Right renal pelvis (tissue), 4 donors: ENCODE data around the gene MRPL44. TPM values are rescaled to one million over a fixed set of nuclear protein-coding genes. Genes with fewer than 3 reads are reported as not detected.

Experiments used
- DNase-seq, 4 donors: peaks; one replicate each; pipeline ENCODE4 v3.0.0-alpha.2; 2013; ENCODE audit warnings: low read depth in 4 of 4, low spot score in 3 of 4, missing footprints in 1 of 4
- polyA plus RNA-seq, 4 donors: library from polyadenylated mRNA; unstranded; fragments of 120-200 nt; gene quantifications; one replicate each; pipeline ENCODE4 v1.2.1, GENCODE V29; 2013; ENCODE audit not compliant: insufficient read length in 4 of 4

MRPL44 gene
- polyA plus RNA-seq, 4 donors, result 37.0 to 43.2 (median 41.6) TPM

GRCh38 chr2:223969856-223970255, 12.6 kb downstream of the MRPL44 start:
- no peak for DNase-seq

DNA sequence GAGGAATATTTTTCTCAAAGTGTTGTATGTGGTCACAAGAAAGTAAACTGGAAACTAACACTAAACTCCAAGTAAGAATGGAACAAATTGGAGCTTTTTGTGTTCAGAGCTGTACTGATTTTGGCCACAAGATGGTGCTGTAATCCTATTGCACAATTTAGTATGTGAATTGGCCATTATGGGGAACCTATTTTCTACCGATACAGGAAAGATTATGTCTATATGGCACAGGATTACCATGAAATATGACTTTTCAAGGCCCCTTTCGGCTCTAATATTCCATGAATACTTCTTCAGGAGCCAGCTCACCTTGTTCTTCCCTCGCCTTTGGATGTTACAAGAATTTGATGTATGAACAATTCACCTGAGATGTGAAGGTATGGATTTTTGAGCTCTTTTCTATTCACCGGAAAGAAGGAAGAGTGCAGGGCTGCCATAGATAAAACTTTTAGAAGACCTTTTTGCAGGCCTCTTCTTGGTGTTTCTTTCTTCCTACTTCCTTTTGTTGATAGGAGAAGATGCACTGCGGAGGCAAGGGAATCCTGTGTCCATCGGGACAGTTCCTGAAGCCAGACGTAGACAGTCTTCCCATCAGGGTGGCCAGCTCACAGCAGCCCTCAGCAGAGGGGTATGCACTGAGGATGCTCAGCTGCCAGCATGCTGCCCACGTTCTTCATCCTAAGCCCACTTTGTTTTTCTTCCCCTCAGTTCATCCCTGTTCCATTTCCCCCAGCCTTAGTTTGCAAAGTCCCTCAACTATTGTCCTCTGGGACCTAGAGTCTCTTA, 13.3 kb downstream of the MRPL44 start:
- peak in 2 of 4 donors; percentile 46 to 58 for DNase-seq

DNA sequence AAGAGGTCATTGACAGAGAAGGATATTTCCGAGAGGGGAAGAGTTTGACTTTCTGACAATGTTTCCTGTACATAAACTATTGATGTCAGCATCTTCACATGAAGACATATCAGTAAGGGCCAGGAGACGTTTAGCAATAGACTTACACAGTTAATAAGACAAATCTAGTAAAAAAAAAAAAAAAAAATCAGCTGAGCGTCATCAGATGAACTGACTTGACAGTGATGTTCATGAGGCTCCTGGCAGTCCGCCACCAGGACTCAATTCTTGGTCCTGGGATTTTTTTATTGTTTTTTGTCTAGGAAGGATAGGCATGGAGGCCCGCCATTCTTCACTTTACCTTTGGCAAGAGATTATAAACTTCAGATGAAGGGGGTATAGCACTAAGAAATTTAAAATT, 14.5 kb downstream of the MRPL44 start:
- no peak for DNase-seq

DNA sequence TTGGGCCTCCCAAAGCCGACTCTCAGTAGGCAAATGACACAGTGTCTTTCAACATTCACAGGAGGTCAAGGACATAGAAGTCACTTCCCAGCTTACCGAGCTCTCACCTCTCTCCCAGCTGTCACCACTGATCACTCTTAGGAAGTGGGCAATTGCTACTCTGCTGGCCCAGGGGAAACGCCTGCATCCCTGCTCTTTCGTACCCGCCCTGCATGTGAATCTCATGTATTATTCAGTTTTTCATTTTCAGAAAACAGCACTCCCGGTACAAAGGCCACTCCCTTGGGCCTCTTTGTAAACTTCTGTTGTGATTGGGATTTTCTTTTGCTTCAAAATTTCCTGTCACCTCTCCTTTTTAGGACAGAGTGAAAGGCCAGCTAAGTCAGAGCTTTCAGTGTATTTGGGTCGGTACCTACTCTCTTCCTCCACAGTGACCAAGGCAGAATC, 15.4 kb downstream of the MRPL44 start:
- DNase-seq, result no peak

DNA sequence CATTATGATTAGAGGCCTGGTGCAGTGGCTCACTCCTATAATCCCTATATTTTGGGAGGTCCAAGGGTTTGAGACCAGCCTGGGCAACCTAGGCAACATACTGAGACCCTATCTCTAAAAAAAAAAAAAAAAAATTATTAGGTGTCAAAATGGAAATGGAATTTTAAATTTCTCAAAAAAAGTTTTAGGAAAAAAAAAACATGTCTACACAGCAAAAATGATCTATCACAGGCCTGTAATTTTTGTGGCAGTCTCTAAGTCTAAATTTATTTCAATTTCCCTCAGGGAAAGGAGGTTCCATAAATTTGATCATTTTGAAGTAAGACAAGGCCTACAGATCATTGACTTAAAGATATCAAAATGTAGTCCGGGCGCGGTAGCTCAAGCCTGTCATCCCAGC, 16.3 kb downstream of the MRPL44 start:
- no peak for DNase-seq

- no peak for DNase-seq
Measured at GRCh38 chr2:223976635-223977226, 19.5 kb downstream of the MRPL44 start.

- DNase-seq, result no peak
Measured at GRCh38 chr2:223978451-223978850, 21.2 kb downstream of the MRPL44 start.

GRCh38 chr2:223979730-223980396, 22.6 kb downstream of the MRPL44 start:
- DNase-seq, result no peak

- no peak for DNase-seq
Measured at GRCh38 chr2:223980397-223980735, 23.1 kb downstream of the MRPL44 start.

DNA sequence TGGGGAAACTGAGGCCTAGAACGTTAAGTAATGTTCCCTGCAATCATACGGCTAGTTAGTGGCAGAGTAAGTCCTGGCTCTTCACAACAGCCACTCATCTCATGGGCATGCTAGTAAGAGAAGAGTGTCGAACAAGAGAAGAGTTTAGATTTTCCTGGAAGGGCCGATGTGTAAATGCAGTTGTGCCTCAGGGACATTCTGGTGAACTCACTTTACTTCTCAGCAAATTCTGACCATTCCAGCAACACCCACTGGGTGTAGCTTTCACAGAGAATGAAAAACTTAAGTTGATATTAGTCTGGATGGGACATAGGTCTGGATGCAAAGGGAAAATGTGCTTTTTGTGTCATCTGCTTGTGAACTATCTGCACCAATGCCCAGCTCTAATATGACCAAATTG, 23.5 kb downstream of the MRPL44 start:
- DNase-seq, result no peak

- no peak for DNase-seq
Measured at GRCh38 chr2:223981241-223981640, 24.0 kb downstream of the MRPL44 start.

DNA sequence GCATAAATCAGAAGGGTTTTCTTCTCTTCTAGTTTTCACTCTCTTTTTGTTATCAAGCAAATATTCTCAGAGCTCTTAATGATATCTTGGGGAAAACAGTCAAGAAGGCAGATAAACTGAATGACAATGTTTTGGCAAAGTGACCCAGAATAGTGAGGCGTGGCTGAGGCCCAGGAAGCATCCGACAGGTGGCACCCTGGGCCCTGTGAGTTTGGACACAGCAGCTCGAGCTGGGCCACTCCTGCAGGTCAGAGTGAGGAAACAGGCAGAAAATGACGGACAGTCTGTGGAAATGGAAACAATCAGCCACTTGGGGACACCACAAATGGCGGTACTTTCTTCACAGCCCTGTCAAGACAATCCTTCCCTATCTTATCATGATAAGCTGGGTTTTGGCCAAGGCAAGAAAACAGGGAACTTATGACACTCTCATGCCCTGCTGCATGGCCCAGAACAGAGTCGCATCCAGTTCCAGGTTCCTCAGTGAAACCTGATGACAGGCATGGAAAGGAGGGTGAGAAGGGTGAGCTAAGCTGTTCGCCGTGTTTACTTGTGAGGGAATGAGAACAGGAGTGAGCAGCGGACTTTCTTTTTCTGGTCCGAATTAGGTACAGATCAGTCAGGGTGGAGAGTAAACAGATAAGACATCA, 32.1 kb downstream of the MRPL44 start:
- no peak for DNase-seq

DNA sequence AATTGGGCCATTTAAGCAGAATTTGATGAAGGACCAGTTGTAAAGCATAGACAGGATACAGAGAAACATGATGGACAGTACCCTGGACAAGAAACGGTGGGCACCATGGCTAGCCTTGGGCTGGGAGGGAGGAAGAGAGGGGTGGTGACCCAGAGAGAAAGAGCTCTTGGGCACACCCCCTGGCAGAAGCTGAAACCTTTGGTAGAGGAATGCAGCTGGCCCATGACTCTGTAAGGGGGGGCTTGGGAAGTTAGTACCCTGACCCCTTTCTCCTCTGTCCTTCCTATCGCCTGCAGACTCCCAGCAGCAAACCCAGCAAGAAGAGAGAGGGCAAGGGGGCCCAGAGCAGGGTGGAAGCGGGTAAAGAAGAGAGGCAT, 32.6 kb downstream of the MRPL44 start:
- peak in 1 of 4 donors; percentile 22 for DNase-seq

DNA sequence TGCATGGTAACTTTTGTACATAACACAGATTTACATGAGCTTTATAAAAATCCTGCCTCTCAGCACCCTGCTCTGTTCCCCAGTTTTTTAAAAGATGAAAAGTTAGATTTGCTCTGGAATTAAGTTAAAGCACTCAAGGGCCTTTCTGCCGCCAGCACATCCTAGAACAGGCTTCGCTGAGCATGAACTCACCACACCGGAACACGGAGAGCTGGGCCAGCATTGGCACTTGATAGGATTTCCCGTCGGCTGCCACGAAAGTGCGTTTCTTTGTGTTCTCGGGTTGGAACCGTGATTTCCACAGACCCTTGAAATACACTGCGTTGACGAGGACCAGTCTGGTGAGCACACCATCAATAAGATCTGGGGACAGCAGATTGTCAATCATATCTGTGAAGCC, 34.3 kb downstream of the MRPL44 start:
- DNase-seq, result no peak

GRCh38 chr2:223993634-223994232, 36.5 kb downstream of the MRPL44 start:
- peak; percentile 68 to 77 (median 72) for DNase-seq

- no peak for DNase-seq
Measured at GRCh38 chr2:223994562-223995162, 37.4 kb downstream of the MRPL44 start.

- no peak for DNase-seq
Measured at GRCh38 chr2:223995569-223995968, 38.3 kb downstream of the MRPL44 start.

- DNase-seq, result no peak
Measured at GRCh38 chr2:223996391-223996790, 39.1 kb downstream of the MRPL44 start.

DNA sequence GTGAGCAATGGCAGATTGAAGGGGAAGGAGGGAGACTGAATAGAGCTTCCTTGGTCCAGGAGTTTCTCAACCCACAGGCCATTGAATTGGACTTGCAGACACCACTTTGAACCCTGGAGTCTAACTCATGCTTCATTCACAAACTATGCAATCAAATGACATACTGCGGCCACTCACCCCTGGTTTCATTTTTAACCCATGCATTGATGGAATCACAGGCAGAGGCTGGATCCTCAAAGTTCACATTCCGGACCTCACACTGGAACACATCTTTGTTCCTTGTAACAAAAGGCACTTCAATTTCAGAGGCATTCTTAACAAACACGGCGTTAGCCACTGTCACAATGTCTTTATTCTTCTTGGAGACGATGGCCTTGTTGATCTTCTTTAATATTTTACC, 40.7 kb downstream of the MRPL44 start:
- DNase-seq, result no peak

DNA sequence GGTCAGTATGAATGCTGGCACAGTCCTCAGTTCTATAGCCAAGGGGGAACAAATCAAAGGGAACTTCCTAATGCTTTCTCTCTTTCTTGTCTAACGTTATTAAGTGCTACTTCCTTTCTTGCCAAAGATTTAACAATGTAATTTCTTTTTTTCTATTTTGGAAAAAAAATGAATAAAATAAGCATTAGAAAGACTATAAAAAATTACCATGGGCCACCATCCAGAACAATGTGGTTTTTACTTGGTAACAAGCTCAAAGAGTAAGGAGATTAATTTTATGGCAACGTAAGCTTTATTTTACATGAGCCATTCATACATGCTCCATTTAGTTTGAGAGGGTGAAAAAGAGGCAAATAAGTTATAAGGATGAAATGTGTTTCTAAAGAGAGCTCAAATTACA, 41.7 kb downstream of the MRPL44 start:
- DNase-seq, result no peak

DNA sequence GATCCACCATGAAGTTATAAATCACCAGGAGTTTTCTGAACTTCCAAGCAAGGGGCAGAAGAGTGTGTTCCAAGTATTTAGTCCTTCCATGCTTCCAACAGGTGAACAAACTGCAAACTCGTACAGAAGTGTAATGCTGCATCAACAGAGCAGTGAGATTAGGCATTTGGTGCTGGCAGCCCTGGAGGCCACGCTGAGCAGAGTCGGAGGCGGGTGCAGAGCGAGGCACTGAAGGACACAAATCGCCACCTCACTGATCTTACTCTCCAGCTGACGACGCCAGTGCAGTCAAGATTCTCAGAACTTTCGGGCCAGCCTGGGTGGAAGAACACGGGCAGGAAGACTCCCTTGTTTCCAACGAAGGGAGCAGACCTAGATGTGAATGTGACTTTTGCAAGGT, 42.6 kb downstream of the MRPL44 start:
- DNase-seq, result no peak
